Rectal smooth muscle tissue (tissue), 1 donor: ENCODE results near the gene PIP5K1A.
"Not testable (repeated sequence)": the region's sequence is repeated elsewhere in the genome, so short reads cannot be mapped to it uniquely, and the experiment has no call there.

Source experiments
- H3K27ac ChIP-seq: one replicate; pipeline ENCODE4 v1.7.0; 2013; ENCODE audit warnings: low read depth, low read length, inconsistent platforms
- H3K27me3 ChIP-seq: one replicate; pipeline ENCODE4 v1.7.0; 2013; ENCODE audit warnings: low read length; ENCODE audit not compliant: control insufficient read depth, insufficient read depth
- H3K36me3 ChIP-seq: one replicate; pipeline ENCODE4 v1.7.0; 2013; ENCODE audit warnings: low read length; ENCODE audit not compliant: control insufficient read depth, insufficient read depth
- H3K4me1 ChIP-seq: one replicate; pipeline ENCODE4 v1.7.0; 2013; ENCODE audit warnings: low read length; ENCODE audit not compliant: control insufficient read depth, insufficient read depth
- H3K4me3 ChIP-seq: one replicate; pipeline ENCODE4 v1.7.0; 2013; ENCODE audit warnings: low read length
- H3K9ac ChIP-seq: one replicate; pipeline ENCODE4 v1.7.0; 2013; ENCODE audit warnings: low read length

Gene PIP5K1A

GRCh38 chr1:151175041-151175741 is 23.2 kb upstream of the PIP5K1A start:
- H3K27ac ChIP-seq: no peak overlapping the region
- no peak overlapping the region for H3K4me3 ChIP-seq
- no peak overlapping the region for H3K9ac ChIP-seq
- H3K36me3 ChIP-seq: peaks cover 30% of the 10 kb centered on the region
- no peaks in the 10 kb centered on the region for H3K27me3 ChIP-seq
- H3K4me1 ChIP-seq: no peaks in the 10 kb centered on the region

DNA sequence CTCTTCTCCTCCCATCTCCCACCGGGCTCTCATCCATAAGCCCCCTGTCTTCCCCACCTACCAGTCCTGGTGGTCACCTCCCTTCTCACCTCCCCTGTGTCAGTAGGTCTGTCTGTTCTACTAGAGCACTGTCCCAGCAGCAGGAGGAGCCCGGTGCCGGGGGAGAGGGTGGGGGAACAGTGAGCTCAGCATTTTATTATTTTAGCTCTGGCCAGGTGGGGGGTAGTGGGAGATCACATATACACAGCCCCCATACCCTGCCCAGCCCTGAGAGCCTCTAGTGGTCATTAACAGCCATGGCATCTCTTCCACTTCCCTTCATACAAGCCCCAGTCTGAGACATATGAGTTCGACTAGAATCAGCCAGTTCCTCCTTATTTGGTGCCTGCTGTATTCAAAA is 22.5 kb upstream of the PIP5K1A start, which contains the start of gene TMOD4:
TSS of gene TMOD4 (minus strand) at position 119 of the 400 bp plus-strand sequence. CDS start 1,106 bp downstream, outside the sequence.
- Histone ChIP-seq H3K27me3 (no peaks in the 10 kb centered on the region), H3K27ac (no peak within 1 kb of the TSS), H3K9ac (no peak within 1 kb of the TSS), H3K4me3 (no peak within 1 kb of the TSS), H3K36me3 (peaks cover 26% of the 10 kb centered on the region), H3K4me1 (no peaks in the 10 kb centered on the region)

- H3K27me3 ChIP-seq: no peaks in the 10 kb centered on the region
- peaks cover 24% of the 10 kb centered on the region for H3K36me3 ChIP-seq
- no peak overlapping the region for H3K4me3 ChIP-seq
- no peak overlapping the region for H3K9ac ChIP-seq
- no peak overlapping the region for H3K27ac ChIP-seq
- no peaks in the 10 kb centered on the region for H3K4me1 ChIP-seq
Measured at GRCh38 chr1:151176514-151177045, 21.8 kb upstream of the PIP5K1A start.

- peaks cover 22% of the 10 kb centered on the region for H3K36me3 ChIP-seq
- H3K27ac ChIP-seq: no peak overlapping the region
- H3K4me3 ChIP-seq: no peak overlapping the region
- H3K27me3 ChIP-seq: no peaks in the 10 kb centered on the region
- H3K4me1 ChIP-seq: peaks cover 6% of the 10 kb centered on the region
- no peak overlapping the region for H3K9ac ChIP-seq
Measured at GRCh38 chr1:151184211-151184610, 14.1 kb upstream of the PIP5K1A start.

DNA sequence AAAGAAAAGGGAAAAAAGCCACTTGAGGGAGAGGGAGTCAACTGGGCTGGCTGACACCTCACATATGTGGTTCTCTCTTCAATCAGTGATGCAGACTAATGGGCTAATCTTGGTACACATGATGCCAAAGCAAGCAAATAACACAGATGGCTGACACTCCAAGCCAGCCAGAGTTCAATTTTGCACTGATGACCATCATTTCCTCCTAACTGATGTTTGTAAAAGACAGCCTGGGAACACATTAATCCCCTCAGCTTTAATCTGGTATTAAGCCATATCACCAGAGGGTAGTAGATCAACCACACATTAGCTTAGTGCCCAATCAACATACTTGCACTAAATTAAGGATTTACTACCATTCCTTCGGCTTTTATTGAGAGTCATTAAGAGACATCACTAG is 11.1 kb upstream of the PIP5K1A start:
- H3K36me3 ChIP-seq: peaks cover 13% of the 10 kb centered on the region

DNA sequence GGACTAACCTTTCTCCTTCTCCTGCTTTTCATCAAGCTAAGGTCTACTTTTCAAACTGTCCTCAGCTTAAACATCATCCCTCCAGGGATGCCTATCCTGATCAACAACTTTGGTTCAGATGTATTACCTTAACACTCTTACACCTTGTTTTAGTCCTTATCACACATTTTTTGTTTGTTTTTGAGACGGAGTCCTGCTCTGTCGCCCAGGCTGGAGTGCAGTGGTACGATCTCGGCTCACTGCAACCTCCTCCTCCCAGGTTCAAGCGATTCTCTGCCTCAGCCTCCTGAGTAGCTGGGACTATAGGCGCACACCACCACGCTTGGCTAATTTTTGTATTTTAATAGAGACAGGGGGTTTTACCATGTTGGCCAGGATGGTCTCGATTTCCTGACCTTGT is 9.7 kb upstream of the PIP5K1A start:
- H3K4me3 ChIP-seq: peak overlapping the region; percentile 90
- H3K27ac ChIP-seq, H3K4me1 ChIP-seq, H3K9ac ChIP-seq, H3K27me3 ChIP-seq: not testable (repeated sequence)
- peaks cover 11% of the 10 kb centered on the region for H3K36me3 ChIP-seq

More for the DNA sequence above, 11.1 kb upstream of the PIP5K1A start:
- Histone ChIP-seq H3K4me1 (peaks cover 8% of the 10 kb centered on the region), H3K27ac (no peak overlapping the region), H3K27me3 (no peaks in the 10 kb centered on the region), H3K9ac (no peak overlapping the region), H3K4me3 (no peak overlapping the region)

- H3K4me1 ChIP-seq: peaks cover 8% of the 10 kb centered on the region
- no peaks in the 10 kb centered on the region for H3K27me3 ChIP-seq
- peaks cover 7% of the 10 kb centered on the region for H3K36me3 ChIP-seq
- H3K4me3 ChIP-seq: peak within 1 kb of the TSS; percentile 90
- peak within 1 kb of the TSS; percentile 50 for H3K9ac ChIP-seq
- peak within 1 kb of the TSS; percentile 76 for H3K27ac ChIP-seq
Measured at GRCh38 chr1:151189637-151190445, 8.5 kb upstream of the PIP5K1A start, which contains the start of gene VPS72. TSS of gene VPS72 (minus strand) at chr1:151190197. CDS start at chr1:151190121, 76 bp downstream.

DNA sequence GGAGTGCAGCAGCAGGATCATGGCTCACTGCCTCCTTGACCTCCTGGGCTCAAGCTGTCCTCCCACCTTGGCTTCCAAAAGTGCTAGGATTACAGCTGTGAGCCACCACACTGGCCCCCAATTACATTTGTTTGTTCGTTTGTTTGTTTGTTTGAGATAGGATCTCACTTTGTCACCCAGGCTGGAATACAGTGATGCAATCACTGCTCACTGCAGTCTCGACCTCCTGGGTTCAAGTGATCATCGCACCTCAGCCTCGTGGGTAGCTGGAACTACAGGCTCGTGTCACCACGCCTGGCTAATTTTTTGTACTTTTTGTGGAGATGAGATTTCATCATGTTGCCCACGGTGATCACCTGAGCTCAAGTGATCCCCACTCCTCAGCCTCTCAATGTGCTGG is 6.3 kb upstream of the PIP5K1A start:
- Histone ChIP-seq H3K9ac (no peak overlapping the region), H3K4me3 (no peak overlapping the region), H3K27me3 (no peaks in the 10 kb centered on the region), H3K36me3 (no peaks in the 10 kb centered on the region), H3K27ac (no peak overlapping the region), H3K4me1 (peaks cover 8% of the 10 kb centered on the region)

GRCh38 chr1:151193304-151193703 is 5.0 kb upstream of the PIP5K1A start:
- no peaks in the 10 kb centered on the region for H3K36me3 ChIP-seq
- H3K27ac ChIP-seq: no peak overlapping the region
- H3K9ac ChIP-seq: no peak overlapping the region
- H3K4me3 ChIP-seq: no peak overlapping the region
- no peaks in the 10 kb centered on the region for H3K27me3 ChIP-seq
- H3K4me1 ChIP-seq: peaks cover 12% of the 10 kb centered on the region

- H3K36me3 ChIP-seq: no peaks in the 10 kb centered on the region
- H3K9ac ChIP-seq: no peak overlapping the region
- no peak overlapping the region for H3K27ac ChIP-seq
- no peak overlapping the region for H3K4me3 ChIP-seq
- H3K4me1 ChIP-seq: peaks cover 10% of the 10 kb centered on the region
- H3K27me3 ChIP-seq: no peaks in the 10 kb centered on the region
Measured at GRCh38 chr1:151193856-151194255, 4.5 kb upstream of the PIP5K1A start.

DNA sequence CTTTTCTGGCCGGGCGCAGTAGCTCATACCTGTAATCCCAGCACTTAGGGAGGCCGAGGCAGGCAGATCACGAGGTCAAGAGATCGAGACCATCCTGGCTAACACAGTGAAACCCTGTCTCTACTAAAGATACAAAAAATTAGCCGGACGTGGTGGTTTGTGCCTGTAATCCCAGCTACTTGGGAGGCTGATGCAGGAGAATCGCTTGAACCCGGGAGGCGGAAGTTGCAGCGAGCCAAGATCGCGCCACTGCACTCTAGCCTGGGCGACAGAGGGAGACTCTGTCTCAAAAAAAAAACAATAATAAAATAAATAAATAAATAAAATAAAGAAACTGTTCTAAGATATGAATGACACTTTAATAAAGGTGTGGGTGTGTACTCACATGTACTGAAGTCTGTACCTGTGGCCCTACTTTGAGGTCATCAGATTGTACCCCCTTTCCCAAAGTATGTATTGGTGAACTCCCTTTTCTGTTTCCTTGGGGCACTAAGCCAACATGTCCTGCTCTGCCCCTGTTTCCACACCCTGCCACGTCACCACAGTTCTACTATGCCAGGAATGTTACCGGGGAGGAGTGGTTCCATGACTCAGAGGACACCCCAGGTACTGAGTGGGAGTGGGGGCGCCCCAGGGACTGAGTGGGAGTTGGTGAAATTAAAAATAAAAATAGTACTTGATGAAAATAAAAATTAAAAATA is 3.3 kb upstream of the PIP5K1A start:
- H3K4me1 ChIP-seq, H3K9ac ChIP-seq, H3K36me3 ChIP-seq, H3K4me3 ChIP-seq, H3K27ac ChIP-seq, H3K27me3 ChIP-seq: not testable (repeated sequence)

GRCh38 chr1:151196292-151196800 is 2.0 kb upstream of the PIP5K1A start:
- Histone ChIP-seq H3K9ac (no peak overlapping the region), H3K27me3 (no peaks in the 10 kb centered on the region), H3K4me3 (peak overlapping the region; percentile 52), H3K4me1 (peaks cover 5% of the 10 kb centered on the region), H3K27ac (no peak overlapping the region), H3K36me3 (no peaks in the 10 kb centered on the region)
